LoVo (cell line): ENCODE data around the gene SPATA32.
A peak's percentile ranks its signal among the peaks of the same experiment; 100 is the strongest.

Experiments used
- DNase-seq: peaks from one replicate; pipeline ENCODE4 v3.0.0-alpha.2; 2016; ENCODE audit warnings: low spot score

Gene SPATA32

GRCh38 chr17:45293413-45294211, 31.7 kb upstream of the SPATA32 start:
- peak; percentile 62 for DNase-seq

DNA sequence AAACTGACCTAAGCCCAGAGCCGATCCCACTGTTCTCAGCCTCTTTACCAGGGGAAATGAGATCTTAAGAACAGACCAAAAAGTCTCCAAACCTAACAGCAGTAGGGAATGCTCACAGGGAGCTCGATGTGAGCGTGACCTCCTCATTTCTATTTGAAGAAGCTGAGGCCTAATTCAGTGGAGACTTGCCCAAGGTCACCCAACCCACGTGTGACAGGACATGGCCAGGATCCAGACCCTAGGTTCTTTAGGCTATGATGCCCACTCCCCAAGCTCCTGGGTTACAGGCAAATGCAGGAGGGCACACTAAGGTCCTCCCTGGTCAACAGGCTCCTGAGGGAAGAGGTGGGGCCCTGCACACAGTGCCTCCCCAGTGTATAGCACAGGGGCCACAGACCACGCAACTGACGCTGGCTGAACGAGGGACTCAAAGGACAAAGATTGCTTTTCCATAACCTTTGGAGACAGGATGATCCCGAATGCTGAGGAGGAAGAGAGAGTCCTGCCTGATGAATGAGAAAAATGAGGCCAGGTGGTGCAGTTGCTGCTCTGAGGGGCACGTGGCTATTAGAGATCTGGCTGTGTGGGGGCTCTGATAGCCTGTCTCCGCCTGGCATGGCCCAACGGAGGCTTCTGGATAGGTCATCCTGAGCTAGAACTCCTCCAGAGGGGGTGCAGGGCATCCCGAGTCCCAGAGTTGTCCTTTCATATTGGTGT, 31.0 kb upstream of the SPATA32 start:
- DNase-seq, result no peak

DNA sequence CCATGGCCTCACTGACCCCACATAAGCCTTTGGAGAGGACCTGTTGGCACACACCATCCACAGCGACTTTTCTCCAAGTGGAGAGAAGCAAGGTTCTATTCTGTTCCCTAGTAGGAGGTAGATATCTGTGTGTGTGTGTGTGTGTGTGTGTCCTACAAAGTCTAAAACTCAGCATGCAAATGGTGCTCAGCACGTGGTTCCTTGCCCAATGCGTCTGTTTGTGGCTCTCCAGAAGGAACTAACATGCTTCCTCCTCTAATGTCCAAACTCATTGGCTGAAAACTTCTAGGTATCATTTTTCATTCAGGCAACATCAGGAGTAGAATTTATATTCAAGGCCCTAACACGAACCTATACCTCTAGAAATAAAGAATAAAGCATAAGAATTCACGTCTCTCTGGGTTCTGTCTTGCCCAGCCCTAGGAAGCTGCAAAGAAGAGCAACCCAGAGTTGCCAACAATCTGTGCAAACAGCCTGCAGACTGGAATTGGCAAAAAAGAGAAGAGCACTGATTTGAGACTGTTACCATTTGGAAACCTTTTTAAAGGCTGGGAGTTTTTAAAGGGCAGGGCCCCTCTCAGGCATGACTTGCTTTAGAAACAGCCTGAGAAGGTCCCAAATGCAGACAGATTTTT, 29.4 kb upstream of the SPATA32 start:
- no peak for DNase-seq

DNA sequence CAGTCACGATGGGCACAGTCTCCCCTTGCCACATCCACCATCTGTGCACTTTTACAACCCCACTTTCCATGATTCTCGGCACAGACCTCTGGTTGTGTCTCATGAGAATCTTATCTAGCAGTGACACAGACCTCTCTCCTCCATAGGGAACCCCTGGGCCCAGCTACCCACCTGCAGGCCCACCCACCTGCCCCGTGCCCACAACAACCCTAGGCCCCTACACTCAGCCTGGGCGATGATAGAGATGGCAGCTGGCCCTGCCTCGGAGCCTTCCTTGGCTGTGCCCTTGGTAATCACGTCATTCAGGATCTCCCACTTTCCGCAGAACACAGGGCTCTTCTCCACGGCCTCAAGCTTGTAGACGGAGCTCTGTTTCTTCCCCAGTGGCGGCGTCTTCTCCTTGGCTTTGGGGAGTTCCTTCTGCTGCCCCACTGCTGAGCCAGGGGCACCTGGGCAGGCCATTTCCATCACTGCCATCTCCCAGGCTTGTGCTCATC, 28.4 kb upstream of the SPATA32 start:
- DNase-seq, result no peak

- DNase-seq, result no peak
Observed at GRCh38 chr17:45289301-45290268, 27.7 kb upstream of the SPATA32 start.

DNA sequence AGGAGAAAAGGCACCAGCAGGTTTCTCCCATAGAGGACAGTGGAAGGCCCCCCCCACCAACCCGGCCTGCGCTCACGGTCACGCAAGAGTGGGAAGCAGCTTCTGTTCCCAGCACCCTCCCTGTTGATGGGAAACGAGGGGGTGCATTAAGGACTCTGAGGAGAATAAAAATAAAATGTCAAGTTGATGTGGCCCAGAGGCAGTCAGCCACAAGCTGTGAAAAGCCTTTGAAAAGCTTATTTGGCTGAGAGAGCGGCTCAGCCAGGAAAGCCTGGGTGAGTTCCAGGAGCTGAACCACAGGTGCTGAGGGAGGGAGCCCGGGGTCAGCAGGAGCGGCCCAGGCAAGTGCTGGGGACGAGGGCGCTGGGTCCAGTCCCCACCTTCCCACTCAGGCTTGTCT, 26.9 kb upstream of the SPATA32 start:
- no peak for DNase-seq

DNA sequence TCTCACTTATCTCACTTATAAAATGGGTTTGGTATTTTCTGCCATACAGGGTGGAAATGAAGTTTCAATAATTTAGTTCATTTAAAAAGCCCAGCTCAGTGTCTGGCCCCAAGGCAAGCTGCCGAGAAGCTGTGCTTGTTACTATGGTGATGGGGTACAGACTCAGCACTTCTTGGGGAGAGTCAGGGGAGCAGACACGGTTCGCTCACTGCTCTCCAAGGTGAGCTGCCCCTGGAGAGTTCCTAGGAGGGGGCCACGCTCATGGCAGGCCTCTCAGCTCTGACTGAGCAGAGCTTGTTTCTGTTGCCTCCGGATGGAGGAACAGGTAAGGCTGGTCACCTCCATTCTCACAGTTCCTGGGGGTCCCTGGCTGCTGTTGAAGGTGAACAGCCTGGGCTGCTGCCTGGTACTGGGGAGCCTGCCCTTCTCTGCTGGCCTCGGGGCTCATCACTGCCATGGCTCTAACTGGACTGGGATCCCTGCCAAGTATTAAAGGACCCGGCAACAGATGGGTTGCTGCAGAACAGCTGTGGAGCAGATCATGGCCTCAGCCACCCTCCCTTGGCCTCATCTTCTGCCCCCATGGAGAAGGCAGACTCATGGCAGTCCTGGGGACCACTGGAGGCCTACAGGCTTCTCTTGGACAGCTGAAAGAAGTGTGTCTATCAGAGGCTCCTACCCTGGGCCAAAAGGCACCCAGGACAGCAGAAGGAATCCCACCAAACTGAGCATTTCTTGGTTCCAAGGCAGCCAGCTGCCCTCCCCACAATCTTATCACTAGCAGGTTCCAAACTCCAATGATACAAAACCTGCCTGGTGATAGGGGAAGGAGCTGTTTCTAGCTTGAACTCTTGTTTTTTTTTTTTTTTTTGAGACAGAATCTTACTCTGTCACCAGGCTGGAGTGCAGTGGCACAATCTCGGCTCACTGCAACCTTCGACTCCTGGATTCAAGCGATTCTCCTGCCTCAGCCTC, 25.9 kb upstream of the SPATA32 start:
- DNase-seq, result no peak

DNA sequence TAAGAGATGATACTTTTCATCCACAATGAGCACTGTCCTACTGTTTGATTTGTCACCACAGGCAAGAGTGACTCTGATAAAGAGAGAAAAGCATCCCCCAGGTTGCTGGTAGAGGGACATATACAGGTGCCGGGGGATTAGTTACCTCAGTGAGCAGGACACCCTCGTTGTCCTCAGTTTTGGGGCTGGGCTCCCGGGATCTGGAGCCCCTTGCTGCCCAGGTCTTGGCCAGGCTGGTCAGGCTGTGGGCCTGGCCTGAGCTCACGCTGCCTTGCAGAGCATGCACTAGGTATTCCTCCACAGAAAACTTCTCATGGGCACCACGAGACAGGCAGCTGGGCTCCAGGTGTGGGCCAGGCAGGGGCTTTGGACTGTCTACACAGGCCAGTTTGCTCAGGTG, 24.4 kb upstream of the SPATA32 start:
- no peak for DNase-seq

- DNase-seq, result no peak
Observed at GRCh38 chr17:45284176-45285140, 22.6 kb upstream of the SPATA32 start.

- no peak for DNase-seq
Observed at GRCh38 chr17:45283711-45284110, 21.8 kb upstream of the SPATA32 start.

- DNase-seq, result no peak
Observed at GRCh38 chr17:45282683-45283644, 21.1 kb upstream of the SPATA32 start.

DNA sequence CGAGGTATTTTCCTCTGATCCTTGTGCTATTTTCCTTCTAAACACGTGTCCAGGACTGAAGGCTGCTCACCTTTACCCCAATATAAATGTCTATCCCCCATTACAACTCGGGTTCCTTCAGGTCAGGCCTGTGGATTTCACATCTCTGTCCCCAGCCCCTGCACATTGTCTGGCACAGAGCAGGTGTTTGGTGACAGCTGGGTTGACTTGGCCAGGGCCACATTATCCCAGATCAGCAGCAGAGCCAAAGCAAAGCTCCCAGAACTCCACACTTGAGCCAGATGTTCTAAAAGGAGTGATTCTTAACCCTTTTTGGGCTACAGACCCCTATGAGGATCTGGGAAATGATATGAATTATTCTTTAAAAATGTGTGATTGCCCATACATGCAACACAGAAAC, 18.0 kb upstream of the SPATA32 start:
- no peak for DNase-seq

- DNase-seq, result no peak
Observed at GRCh38 chr17:45277992-45278391, 16.1 kb upstream of the SPATA32 start.

DNA sequence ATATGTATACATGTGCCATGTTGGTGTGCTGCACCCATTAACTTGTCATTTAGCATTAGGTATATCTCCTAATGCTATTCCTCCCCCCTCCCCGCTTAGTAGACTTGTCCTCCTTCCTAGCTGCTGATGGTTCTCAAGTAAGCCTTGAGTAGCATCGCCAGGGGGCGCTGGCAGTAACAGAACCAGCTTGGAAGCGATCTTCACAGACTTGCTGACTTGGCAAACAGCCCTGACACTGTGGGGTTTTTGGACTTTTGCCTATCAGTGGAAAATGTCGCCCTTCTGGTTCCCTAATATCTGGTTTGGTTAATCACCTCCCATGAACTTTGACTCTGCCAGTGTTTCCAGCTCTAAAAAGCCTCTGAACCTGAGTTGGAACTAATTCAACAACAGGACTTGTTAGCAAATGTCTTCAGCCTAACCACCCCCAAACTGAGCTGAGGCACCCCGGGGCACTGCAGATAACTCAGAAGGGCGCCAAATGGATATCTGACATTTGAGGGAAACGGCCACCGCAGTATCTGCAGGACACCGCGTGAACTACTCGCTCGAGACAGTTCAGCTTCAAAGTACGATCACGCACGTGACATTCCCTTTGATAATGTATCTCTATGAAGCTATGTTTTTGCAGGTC, 15.4 kb upstream of the SPATA32 start:
- peak; percentile 84 for DNase-seq

- no peak for DNase-seq
Observed at GRCh38 chr17:45276031-45276430, 14.1 kb upstream of the SPATA32 start.

- DNase-seq, result no peak
Observed at GRCh38 chr17:45274033-45274432, 12.1 kb upstream of the SPATA32 start.

GRCh38 chr17:45273551-45273957, 11.7 kb upstream of the SPATA32 start:
- DNase-seq, result no peak

DNA sequence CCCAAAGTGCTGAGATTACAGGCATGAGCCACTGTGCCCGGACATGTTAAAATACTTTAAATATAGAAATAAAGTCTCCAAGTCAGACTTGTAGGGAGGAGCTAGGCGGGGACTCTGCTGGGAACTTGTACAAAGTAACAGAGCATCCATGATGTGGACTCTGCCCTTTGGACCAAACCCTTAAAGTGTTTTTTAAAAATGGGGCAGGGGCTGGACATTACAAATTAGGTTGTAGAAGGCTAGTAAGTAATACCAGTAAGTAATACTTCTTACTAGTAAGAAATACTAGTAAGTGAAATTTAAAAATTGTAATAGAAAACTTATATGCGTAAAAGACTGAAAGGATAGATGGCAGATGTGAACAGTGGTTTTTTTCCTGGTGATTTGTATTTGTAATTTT, 9.7 kb upstream of the SPATA32 start:
- no peak for DNase-seq
